HepG2 (cell line): ENCODE measurements around the gene ANKRD40. TPM values are rescaled to one million over a fixed set of nuclear protein-coding genes. Genes with fewer than 3 reads are reported as not detected.
A peak's percentile ranks its signal among the peaks of the same experiment; 100 is the strongest.

Experiments
- ARID5B ChIP-seq: IDR thresholded peaks from 2 replicates; pipeline ENCODE4 v1.4.0; 2020; ENCODE audit warnings: mild to moderate bottlenecking, missing genetic modification reagents
- CEBPG ChIP-seq: IDR thresholded peaks from 2 replicates; pipeline ENCODE4 v1.6.1; 2016
- GATAD2A ChIP-seq: IDR thresholded peaks from 2 replicates; pipeline ENCODE4 v1.6.1; 2016
- HNRNPL ChIP-seq: fragments of 200-400 bp; formaldehyde crosslinking; IDR thresholded peaks from 2 replicates; pipeline ENCODE4 v1.6.1; 2017; ENCODE audit warnings: mild to moderate bottlenecking, low read depth, low read length
- IKZF1 ChIP-seq: fragments of 450-650 bp; IDR thresholded peaks from 2 replicates; pipeline ENCODE4 v1.7.1; 2016
- KDM6A ChIP-seq: IDR thresholded peaks from 2 replicates; pipeline ENCODE4 v1.6.1; 2016; ENCODE audit warnings: low read depth
- MNT ChIP-seq: fragments of 450-650 bp; IDR thresholded peaks from 2 replicates; pipeline ENCODE4 v1.6.1; 2016
- NFATC3 ChIP-seq: sonication (generic); formaldehyde crosslinking; IDR thresholded peaks from 2 replicates; pipeline ENCODE4 v1.5.1; 2020; ENCODE audit warnings: mild to moderate bottlenecking, missing genetic modification reagents
- PAXIP1 ChIP-seq: sonication (generic); formaldehyde crosslinking; conservative IDR thresholded peaks from 2 replicates; pipeline ENCODE4 v1.4.0; 2020; ENCODE audit warnings: mild to moderate bottlenecking, missing genetic modification reagents, moderate library complexity
- PRDM4 ChIP-seq: sonication (generic); formaldehyde crosslinking; IDR thresholded peaks from 2 replicates; pipeline ENCODE4 v1.9.0; 2021; ENCODE audit warnings: missing genetic modification reagents, borderline replicate concordance
- PREB ChIP-seq: sonication (generic); formaldehyde crosslinking; IDR thresholded peaks from 2 replicates; pipeline ENCODE4 v1.4.0; 2020; ENCODE audit warnings: missing genetic modification reagents
- REXO4 ChIP-seq: sonication (generic); formaldehyde crosslinking; IDR thresholded peaks from 2 replicates; pipeline ENCODE4 v1.8.0; 2022; ENCODE audit warnings: missing genetic modification reagents, mild to moderate bottlenecking, borderline replicate concordance
- RFX1 ChIP-seq: fragments of 450-650 bp; IDR thresholded peaks from 2 replicates; pipeline ENCODE4 v1.6.1; 2017
- RXRB ChIP-seq: IDR thresholded peaks from 2 replicates; pipeline ENCODE4 v1.6.1; 2016; ENCODE audit warnings: borderline replicate concordance, missing genetic modification reagents, missing compliant biosample characterization
- ZFP1 ChIP-seq: IDR thresholded peaks from 2 replicates; pipeline ENCODE4 v1.6.1; 2016
- ZMYM3 ChIP-seq: sonication (generic); formaldehyde crosslinking; IDR thresholded peaks from 2 replicates; pipeline ENCODE4 v1.5.1; 2020; ENCODE audit warnings: mild to moderate bottlenecking, missing genetic modification reagents
- ZNF143 ChIP-seq: sonication (generic); formaldehyde crosslinking; IDR thresholded peaks from 2 replicates; pipeline ENCODE4 v1.4.0; 2020; ENCODE audit warnings: missing genetic modification reagents
- ZNF850 ChIP-seq: sonication (generic); formaldehyde crosslinking; conservative IDR thresholded peaks from 2 replicates; pipeline ENCODE4 v1.9.0; 2021; ENCODE audit warnings: mild to moderate bottlenecking, missing genetic modification reagents
- ZSCAN25 ChIP-seq: sonication (generic); formaldehyde crosslinking; IDR thresholded peaks from 2 replicates; pipeline ENCODE4 v1.8.0; 2022; ENCODE audit warnings: mild to moderate bottlenecking, missing genetic modification reagents
- polyA plus RNA-seq, 8 experiments: library from polyadenylated mRNA; depleted of rRNA in 3 of 8; stranded (reverse) in 7 of 8; unstranded in 1 of 8; fragments of >200 nt; fragmentation: Illumina TruSeq in 4 of 8; extraction: Trizol in 4 of 8; gene quantifications; 2 replicates each; pipeline versions ENCODE4 v1.2.1 to v1.2.3, GENCODE V29; 2011 to 2016; ENCODE audit warnings: low read depth in 4 of 8, missing spikeins in 1 of 8, mixed read lengths in 1 of 8; ENCODE audit not compliant: insufficient read depth in 1 of 8
- total RNA-seq, 5 experiments: library from RNA; depleted of rRNA; stranded (reverse); fragments of >200 nt; fragmentation: Illumina TruSeq; extraction: Trizol; gene quantifications; 2 replicates each; pipeline ENCODE4 v1.2.3, GENCODE V29; 2016; ENCODE audit warnings: low read depth in 1 of 5

ANKRD40 gene
- total and polyA plus RNA-seq, 2 of the 13 experiments (the other 11 are each of a cell fraction or from before 2014, with no cell fraction given), result 35.0 to 46.4 TPM

- TF ChIP-seq PREB (CRISPR knock-in tag) (no peak), HNRNPL (0 out of 2 replicates have a peak, but pooled peaks have one; percentile 48), IKZF1 (no peak), ZFP1 (CRISPR knock-in tag) (no peak), KDM6A (CRISPR knock-in tag) (no peak), RXRB (CRISPR knock-in tag) (peak; percentile 74), ZNF850 (no peak), CEBPG (CRISPR knock-in tag) (0 out of 2 replicates have a peak, but pooled peaks have one; percentile 25), ZMYM3 (CRISPR knock-in tag) (peak; percentile 15; the same call in 1 of the 2 replicates), GATAD2A (CRISPR knock-in tag) (peak; percentile 82), ZNF143 (CRISPR knock-in tag) (no peak), REXO4 (no peak), ARID5B (peak; percentile 82), ZSCAN25 (CRISPR knock-in tag) (peak; percentile 98), PAXIP1 (peak; percentile 65), RFX1 (no peak), MNT (no peak), NFATC3 (0 out of 2 replicates have a peak, but pooled peaks have one; percentile 28), PRDM4 (CRISPR knock-in tag) (no peak)
Observed at GRCh38 chr17:50663812-50664374, 43.8 kb downstream of the ANKRD40 start (continued).
